HG03135 (cell line): ENCODE data around the gene NKAPL.
"Not testable (repeated sequence)": the region's sequence is repeated elsewhere in the genome, so short reads cannot be mapped to it uniquely, and the experiment has no call there.

Source experiments
- ATAC-seq: cut with Tn5 transposase; IDR thresholded peaks from one replicate; pipeline ENCODE4 v1.9.1; 2021; ENCODE audit warnings: mild to moderate bottlenecking, moderate library complexity; ENCODE audit not compliant: unreplicated experiment

The NKAPL gene

GRCh38 chr6:28295326-28295725, 36.2 kb downstream of the NKAPL start:
- ATAC-seq: no peak

GRCh38 chr6:28296520-28297060, 37.5 kb downstream of the NKAPL start:
- ATAC-seq: no peak

- ATAC-seq: peak; percentile 96
Measured at GRCh38 chr6:28303570-28303969, 44.5 kb downstream of the NKAPL start.

GRCh38 chr6:28306363-28306762, 47.3 kb downstream of the NKAPL start:
- not testable (repeated sequence) for ATAC-seq
